Measurements from ENCODE around the gene TMEM272.

The TMEM272 gene

GRCh38 chr13:51785712-51786424 lies 59.1 kb downstream of the TMEM272 start:
- H3K27ac ChIP-seq = no peak overlapping the region
- no peak for TF ChIP-seq ZFX (IDR thresholded peaks at IDR 0.05; ENCODE audit: borderline replicate concordance)
- TF ChIP-seq CTCF (IDR thresholded peaks at IDR 0.05) = no peak

GRCh38 chr13:51784097-51784496 lies 60.9 kb downstream of the TMEM272 start:
- H3K27ac ChIP-seq = no peak overlapping the region
- TF ChIP-seq CTCF (IDR thresholded peaks at IDR 0.05) (no peak), ZFX (IDR thresholded peaks at IDR 0.05; ENCODE audit: borderline replicate concordance) (no peak)

GRCh38 chr13:51783428-51784094 lies 61.4 kb downstream of the TMEM272 start:
- H3K27ac ChIP-seq = no peak overlapping the region
- TF ChIP-seq CTCF (IDR thresholded peaks at IDR 0.05) (no peak), ZFX (IDR thresholded peaks at IDR 0.05; ENCODE audit: borderline replicate concordance) (no peak)

- TF ChIP-seq CTCF (IDR thresholded peaks at IDR 0.05) (no peak), ZFX (IDR thresholded peaks at IDR 0.05; ENCODE audit: borderline replicate concordance) (no peak)
- no peak overlapping the region for H3K27ac ChIP-seq
Measured at GRCh38 chr13:51782026-51782710, 62.8 kb downstream of the TMEM272 start.

GRCh38 chr13:51781246-51782022 lies 63.5 kb downstream of the TMEM272 start:
- TF ChIP-seq CTCF (IDR thresholded peaks at IDR 0.05) = peak; percentile 33
- no peak for TF ChIP-seq ZFX (IDR thresholded peaks at IDR 0.05; ENCODE audit: borderline replicate concordance)
- H3K27ac ChIP-seq = no peak overlapping the region

- TF ChIP-seq CTCF (IDR thresholded peaks at IDR 0.05) = no peak
- no peak for TF ChIP-seq ZFX (IDR thresholded peaks at IDR 0.05; ENCODE audit: borderline replicate concordance)
- H3K27ac ChIP-seq = no peak overlapping the region
Measured at GRCh38 chr13:51780099-51780498, 64.9 kb downstream of the TMEM272 start.
